ENCODE data around the gene GATB.

GATB gene

DNA sequence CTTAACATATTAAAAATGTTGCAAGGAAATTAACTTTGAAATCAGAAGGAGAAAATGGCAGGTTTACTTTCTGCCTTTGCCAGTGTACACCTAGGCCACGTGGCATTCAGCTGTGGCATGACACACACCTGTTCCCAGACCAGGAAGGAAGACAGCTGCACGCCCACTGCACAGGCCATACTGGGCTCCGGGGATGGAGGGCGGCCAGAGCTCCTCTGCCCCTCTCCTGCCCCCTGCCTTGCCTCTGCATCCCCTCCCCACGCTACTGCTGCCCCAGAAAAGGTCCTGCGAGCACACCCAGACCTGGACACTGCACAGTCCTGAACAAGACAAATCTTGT is 68.4 kb downstream of the GATB start:
- H3K4me3 ChIP-seq (replicated peaks; ENCODE audit: insufficient read depth, low read length) = no peak overlapping the region
- no peak overlapping the region for H3K27ac ChIP-seq (replicated peaks)
- DNase-seq (ENCODE audit: low read depth in 1 of 2, low spot score in 1 of 2) = no peak
- TF ChIP-seq POLR2AphosphoS5 (IDR thresholded peaks at IDR 0.05; ENCODE audit: low read depth) = no peak
- TF ChIP-seq GABPA (IDR thresholded peaks at IDR 0.05; ENCODE audit: low read depth) = no peak
- no peak for TF ChIP-seq SPI1 (IDR thresholded peaks at IDR 0.05; ENCODE audit: borderline replicate concordance, low read depth)
- no peak for TF ChIP-seq REST (IDR thresholded peaks at IDR 0.05; ENCODE audit: insufficient replicate concordance, low read depth)
- TF ChIP-seq, protein P1, sequence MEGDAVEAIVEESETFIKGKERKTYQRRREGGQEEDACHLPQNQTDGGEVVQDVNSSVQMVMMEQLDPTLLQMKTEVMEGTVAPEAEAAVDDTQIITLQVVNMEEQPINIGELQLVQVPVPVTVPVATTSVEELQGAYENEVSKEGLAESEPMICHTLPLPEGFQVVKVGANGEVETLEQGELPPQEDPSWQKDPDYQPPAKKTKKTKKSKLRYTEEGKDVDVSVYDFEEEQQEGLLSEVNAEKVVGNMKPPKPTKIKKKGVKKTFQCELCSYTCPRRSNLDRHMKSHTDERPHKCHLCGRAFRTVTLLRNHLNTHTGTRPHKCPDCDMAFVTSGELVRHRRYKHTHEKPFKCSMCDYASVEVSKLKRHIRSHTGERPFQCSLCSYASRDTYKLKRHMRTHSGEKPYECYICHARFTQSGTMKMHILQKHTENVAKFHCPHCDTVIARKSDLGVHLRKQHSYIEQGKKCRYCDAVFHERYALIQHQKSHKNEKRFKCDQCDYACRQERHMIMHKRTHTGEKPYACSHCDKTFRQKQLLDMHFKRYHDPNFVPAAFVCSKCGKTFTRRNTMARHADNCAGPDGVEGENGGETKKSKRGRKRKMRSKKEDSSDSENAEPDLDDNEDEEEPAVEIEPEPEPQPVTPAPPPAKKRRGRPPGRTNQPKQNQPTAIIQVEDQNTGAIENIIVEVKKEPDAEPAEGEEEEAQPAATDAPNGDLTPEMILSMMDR (IDR thresholded peaks at IDR 0.05; ENCODE audit: insufficient read depth, low read length) = no peak
- H3K27me3 ChIP-seq (ENCODE audit: insufficient read depth, poor library complexity, severe bottlenecking) = no peaks in the 10 kb centered on the region

DNA sequence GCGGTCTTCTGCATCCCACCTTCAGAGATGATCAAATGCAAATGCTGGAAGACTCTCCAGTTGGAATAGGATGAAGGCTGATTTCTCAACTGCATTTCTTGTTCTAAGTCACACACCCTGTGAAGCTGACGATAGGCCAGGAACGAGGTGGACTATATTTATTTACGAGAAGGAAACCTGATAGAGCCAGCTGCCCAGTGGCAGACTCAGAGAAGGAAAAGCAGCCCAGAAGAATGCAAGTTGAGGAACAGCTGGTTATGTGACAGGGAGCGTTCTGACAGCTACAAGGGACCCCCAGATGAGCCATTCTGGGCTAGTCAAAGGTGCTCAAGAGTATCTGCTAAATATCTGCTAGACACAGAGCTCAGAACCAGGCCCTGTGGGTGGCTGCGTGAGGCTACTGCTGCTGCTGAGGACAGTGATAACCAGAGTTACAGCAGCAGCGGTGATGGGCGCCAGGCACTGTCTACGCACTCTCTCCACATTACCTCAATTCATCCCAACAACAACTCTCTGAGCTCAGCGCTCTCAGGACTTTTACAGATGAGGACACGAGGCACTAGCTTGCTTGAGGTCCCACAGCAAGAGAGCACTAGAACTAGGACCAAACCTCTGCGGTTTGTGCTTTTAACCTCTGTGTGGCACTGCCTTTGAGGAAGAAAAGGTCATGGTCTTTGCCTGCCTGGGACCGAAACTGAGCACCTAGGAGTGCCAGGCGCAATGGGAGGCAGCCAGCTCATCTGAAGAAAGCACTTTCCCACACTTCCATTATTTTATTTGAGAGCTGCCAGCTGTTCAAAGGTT is 69.0 kb downstream of the GATB start:
- Histone ChIP-seq H3K27me3 (ENCODE audit: insufficient read depth, poor library complexity, severe bottlenecking) (no peaks in the 10 kb centered on the region), H3K4me3 (replicated peaks; ENCODE audit: insufficient read depth, low read length) (no peak overlapping the region), H3K27ac (replicated peaks) (no peak overlapping the region)
- TF ChIP-seq POLR2AphosphoS5 (IDR thresholded peaks at IDR 0.05; ENCODE audit: low read depth) = no peak
- no peak for TF ChIP-seq REST (IDR thresholded peaks at IDR 0.05; ENCODE audit: insufficient replicate concordance, low read depth)
- TF ChIP-seq SPI1 (IDR thresholded peaks at IDR 0.05; ENCODE audit: borderline replicate concordance, low read depth) = no peak
- TF ChIP-seq, protein P1 (IDR thresholded peaks at IDR 0.05; ENCODE audit: insufficient read depth, low read length) = no peak
- TF ChIP-seq GABPA (IDR thresholded peaks at IDR 0.05; ENCODE audit: low read depth) = no peak
- no peak for DNase-seq (ENCODE audit: low read depth in 1 of 2, low spot score in 1 of 2)

- Histone ChIP-seq H3K27me3 (ENCODE audit: insufficient read depth, poor library complexity, severe bottlenecking) (no peaks in the 10 kb centered on the region), H3K27ac (replicated peaks) (no peak overlapping the region), H3K4me3 (replicated peaks; ENCODE audit: insufficient read depth, low read length) (no peak overlapping the region)
- no peak for DNase-seq (ENCODE audit: low read depth in 1 of 2, low spot score in 1 of 2)
- TF ChIP-seq REST (IDR thresholded peaks at IDR 0.05; ENCODE audit: insufficient replicate concordance, low read depth) (no peak), POLR2AphosphoS5 (IDR thresholded peaks at IDR 0.05; ENCODE audit: low read depth) (no peak), SPI1 (IDR thresholded peaks at IDR 0.05; ENCODE audit: borderline replicate concordance, low read depth) (no peak), GABPA (IDR thresholded peaks at IDR 0.05; ENCODE audit: low read depth) (no peak)
- TF ChIP-seq, protein P1 (IDR thresholded peaks at IDR 0.05; ENCODE audit: insufficient read depth, low read length) = no peak
Observed at GRCh38 chr4:151690876-151691275, 69.9 kb downstream of the GATB start.

Measured in HL-60 (cell line).